Ovary (tissue), 3 donors: ENCODE data around the gene CD177.

Source experiments
- CTCF ChIP-seq, 3 donors: fragments of 450-650 bp in 2 of 3; fragments of 200-600 bp in 1 of 3; IDR thresholded peaks; one replicate each; pipeline versions ENCODE4 v1.5.1 to v1.8.0; 2016 to 2022; ENCODE audit warnings: antibody characterized with exemption in 3 of 3, mild to moderate bottlenecking in 1 of 3
- EP300 ChIP-seq: sonication (generic); formaldehyde crosslinking; IDR thresholded peaks from one replicate; pipeline ENCODE4 v1.6.1; 2017; ENCODE audit warnings: antibody characterized with exemption
- POLR2A ChIP-seq: fragments of 450-650 bp; IDR thresholded peaks from one replicate; pipeline ENCODE4 v1.6.1; 2017; ENCODE audit warnings: antibody characterized with exemption, mild to moderate bottlenecking, moderate library complexity
- donor health status: DM: no; HTN: no; CAD: no.

- TF ChIP-seq CTCF (IDR thresholded peaks at IDR 0.05): no peak
- no peak for TF ChIP-seq EP300
- TF ChIP-seq POLR2A: no peak
Measured at GRCh38 chr19:43351998-43352746, 1.3 kb upstream of the CD177 start.
